DMS53 treated with DMSO at 0.1 percent for 48 hours (cell line): Measurements from ENCODE around the gene EEPD1.
"Not testable (repeated sequence)": the region's sequence is repeated elsewhere in the genome, so short reads cannot be mapped to it uniquely, and the experiment has no call there.

ENCODE experiments used
- DNase-seq: peaks from one replicate; lab custom pipeline; 2025; ENCODE audit not compliant: unreplicated experiment; lab: John Stamatoyannopoulos, UW

Gene EEPD1

DNA sequence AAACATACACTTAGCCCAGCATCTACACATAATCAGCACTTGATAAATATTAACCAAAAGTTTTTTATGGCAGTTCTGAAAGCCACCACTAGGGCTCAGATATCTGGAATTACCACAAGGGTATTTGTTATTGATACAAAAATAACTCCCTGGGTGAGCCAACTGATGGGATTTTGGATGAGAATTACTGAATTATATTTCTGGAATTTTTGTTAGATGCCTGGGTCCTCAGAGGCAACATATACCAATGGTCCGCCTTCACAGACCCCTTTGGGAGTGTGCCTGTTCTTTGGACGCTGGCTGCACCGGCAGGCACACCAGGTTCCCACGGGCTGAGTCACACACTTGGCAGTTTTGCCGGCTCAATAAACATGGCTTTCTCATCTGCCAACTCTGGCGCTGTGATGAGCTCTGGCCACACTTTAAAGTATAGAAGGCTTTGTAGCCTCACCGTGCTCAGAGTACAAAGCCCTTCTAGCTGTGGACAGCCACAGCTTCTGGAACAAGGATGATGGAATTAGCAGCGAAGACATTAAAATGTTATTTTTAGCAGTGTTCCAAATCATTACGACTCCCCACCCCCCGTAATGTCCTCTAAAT is 24.5 kb upstream of the EEPD1 start:
- peak; percentile 85 for DNase-seq

DNA sequence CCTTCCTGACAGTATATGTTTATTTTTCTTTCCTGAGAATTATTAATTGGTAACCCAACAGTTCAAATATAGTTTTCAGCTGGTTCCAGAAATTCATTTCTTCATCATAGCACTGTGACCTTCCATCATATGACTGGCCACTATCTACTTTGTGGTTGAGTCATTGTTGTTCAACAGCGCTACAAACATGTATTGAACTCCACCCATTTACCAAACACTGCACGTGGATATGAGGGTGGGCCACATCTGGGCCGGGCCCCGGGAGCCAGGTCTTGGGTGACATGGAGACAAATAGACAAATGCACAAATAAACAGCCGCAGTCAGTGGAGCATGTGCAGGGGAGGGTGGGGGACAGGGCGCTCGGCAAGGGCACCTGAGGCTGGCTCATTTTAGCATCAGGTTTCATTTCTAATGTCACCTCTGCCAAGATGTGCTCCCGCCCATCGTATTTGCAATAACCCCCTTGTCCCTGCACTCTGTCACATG is 24.0 kb upstream of the EEPD1 start:
- peak; percentile 42 for DNase-seq

DNA sequence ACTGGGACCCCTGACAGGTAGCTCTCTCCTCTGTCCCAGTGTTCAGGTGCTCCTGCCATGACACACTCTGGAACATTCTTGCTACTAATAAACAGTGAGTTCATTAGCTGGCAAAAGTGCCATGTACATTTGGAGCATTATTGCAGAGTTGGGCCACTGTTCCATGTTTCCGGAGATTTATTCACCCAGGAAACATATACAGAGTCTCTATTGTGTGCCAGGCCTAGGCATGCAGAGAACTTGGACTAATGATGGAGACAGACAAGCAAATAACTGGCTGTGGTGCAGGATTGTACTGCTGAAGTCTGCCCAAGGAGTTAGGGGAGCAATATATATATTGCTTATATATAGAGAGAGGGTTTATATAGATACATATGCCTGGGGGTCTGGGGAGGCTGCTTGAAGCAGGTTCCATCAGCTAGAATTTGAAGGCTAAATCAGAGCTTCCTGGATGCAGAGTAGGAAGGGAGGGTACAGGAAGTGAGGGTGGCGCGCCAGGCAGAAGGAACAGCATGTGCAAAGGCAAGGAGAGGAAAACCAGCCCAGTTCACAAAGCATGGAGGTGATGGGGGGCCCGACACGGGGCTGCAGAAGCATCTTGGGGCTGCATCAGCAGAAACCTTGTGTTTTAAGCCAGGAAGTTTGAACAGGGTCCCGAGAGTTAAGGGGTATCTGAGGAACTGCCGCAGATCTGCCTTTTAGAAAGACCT is 22.7 kb upstream of the EEPD1 start:
- DNase-seq, result no peak

DNA sequence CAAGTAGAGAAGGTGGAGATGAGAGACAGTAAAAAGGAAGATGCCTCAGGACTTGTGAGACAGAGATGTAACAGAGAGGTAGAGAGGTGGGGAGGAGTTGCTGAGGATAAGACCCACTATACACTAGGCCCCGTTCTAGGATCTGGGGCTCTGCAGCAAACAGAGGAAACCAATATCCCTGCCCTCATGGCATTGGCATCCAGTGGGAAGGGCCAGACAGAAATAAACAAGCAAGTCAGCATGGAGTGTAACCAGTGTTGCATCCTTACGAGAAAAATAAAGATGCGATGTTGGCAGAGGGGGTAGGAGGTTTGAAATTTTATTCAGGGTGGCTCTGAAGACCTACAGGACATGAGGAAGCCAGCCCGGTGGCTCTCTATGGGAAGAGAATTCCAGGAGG is 22.0 kb upstream of the EEPD1 start:
- no peak for DNase-seq

DNA sequence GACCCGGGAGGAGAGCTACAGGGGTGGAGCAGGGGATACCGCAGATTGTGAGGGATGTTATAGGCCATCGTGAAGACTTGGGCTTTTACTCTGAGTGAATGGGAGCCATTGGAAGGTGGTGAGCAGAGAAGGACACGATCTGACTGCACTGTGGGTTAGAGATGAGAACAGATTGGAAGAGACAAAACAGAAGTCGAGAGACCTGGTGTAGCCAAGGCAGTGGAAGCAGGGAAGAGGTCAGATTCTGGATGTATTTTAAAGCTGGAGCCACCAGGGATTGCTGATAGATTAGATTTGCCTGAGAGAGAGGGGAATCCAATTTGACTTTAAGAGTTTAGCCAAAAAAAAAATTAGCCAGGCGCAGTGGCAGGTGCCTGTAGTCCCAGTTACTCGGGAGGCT is 21.6 kb upstream of the EEPD1 start:
- no peak for DNase-seq

DNA sequence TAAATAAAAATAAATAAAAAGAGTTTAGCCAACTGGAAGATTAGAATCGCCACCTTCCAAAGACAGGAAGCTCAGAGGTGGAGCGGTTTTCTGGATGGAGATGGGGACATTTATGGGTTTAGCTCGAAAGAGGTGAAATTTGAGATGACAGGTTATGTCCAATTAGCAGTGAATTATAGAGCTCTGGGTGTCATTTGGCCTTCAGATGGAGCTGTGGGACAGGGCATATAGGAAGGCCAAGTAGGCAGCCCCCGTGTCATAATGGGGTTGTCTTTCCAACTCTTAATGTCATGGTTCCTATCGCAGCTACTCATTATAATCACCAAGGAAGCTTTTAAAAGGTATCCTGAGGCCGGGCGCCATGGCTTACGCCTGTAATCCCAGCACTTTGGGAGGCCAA is 21.0 kb upstream of the EEPD1 start:
- no peak for DNase-seq

DNA sequence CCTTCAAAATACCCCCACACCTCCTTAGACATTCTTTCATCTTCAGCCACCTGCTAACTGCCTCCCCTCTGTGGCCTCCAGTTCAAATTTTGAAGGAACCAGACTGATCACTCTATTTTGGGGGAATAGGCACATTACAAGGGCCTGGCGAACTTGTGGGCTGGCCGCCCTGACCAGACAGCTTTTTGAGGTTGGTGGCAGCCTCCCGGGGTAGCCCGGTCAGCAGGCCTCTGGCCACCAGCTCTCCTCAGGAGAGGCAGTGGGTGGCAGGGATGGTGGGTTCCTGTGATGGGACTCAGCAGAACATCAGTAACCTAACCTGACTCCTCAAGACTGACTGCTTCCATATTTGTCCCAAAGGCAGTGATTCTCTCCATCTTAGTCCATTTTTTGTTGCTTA is 17.4 kb upstream of the EEPD1 start:
- no peak for DNase-seq

DNA sequence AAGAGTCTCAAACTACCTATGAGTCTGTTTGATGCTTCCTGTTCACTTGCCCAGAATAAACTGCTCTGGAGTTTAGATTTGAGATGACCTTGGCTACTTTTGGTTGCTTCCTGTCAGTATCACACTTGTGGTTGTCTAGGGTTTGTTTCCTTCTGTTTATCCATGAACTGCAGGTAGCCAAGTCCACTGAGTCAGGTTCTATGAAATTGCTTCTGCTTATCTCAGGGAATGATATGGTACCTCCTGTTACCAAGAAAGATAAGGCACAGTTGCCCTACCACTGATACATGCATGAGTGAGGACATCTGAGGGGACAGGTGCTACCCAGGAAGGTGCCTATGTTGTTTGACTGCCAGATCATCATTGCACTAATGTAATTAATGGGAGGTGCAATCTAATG is 15.8 kb upstream of the EEPD1 start:
- no peak for DNase-seq

DNA sequence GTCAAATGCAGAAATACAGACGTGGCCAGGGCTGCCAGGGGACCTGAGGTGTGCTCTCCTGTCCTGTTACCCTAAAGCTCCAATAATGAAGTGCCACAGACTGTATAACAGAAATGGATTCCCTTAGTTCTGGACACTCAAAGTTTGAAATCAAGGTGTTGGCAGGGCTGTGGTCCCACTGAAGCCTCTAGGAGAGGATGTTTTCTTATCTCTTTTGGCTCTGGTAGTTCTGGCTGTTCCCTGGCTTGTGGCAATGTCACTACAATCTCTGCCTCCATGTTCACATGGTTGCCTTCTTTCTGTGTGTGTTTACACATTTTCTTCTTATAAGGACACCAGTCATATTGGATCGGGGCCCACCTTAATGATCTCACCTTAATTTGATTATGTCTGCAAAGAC is 15.3 kb upstream of the EEPD1 start:
- DNase-seq, result no peak

DNA sequence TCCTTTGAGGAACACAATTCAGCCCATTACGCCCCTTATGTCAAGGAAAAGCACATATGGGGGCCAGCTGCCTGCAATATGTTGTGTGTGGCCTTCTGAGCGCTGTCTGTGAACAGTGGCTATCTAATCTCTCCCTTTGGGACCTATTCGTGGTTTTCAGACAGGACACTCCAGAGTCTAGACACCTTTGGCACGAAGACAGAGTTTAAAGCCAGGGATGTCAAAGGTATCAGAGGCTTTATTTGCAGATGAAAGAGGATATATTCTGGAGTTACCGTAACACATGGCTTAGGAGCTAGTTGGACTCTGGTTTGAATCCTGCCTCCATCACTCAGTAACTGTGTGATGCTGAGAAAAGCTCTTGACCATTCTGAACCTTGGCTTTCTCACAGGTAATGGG is 14.8 kb upstream of the EEPD1 start:
- no peak for DNase-seq

DNA sequence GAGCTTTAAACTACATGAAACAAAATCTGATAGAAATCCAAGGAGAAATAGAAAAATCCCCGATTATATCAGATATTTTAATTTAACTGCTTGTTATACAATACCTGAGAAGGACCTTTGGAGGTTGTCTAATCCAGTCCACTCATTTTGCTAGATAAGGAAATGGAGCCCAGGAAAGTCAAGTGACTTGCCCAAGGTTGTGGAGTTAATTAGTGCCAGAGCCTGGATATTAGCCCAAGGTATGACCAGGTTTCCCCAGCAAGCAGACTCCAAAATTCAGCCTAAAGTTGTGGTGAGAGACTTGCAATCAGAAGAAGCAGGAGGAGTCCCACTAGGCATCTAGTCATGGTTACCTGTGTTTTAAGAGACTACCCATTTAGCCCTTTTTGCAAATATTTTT is 11.7 kb upstream of the EEPD1 start:
- no peak for DNase-seq

DNA sequence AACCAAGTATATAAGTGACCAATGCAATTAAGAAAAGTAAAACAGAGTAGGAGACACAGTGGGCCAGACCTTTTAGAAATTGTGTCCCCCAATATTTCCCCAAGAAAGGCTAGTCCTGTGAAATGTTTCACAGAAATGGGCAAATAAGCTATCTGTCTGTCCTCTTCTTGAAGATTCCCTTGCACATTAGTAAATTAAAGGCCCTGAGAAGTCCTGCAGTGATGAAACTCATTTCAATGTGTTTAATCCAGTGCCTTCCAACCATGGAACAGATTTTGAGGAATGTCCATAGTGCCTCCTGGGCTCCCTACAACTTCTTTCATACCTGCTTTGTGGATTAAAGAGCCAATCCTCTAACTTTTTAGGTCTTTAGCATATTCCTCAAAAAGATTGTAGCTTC is 11.2 kb upstream of the EEPD1 start:
- DNase-seq, result no peak

DNA sequence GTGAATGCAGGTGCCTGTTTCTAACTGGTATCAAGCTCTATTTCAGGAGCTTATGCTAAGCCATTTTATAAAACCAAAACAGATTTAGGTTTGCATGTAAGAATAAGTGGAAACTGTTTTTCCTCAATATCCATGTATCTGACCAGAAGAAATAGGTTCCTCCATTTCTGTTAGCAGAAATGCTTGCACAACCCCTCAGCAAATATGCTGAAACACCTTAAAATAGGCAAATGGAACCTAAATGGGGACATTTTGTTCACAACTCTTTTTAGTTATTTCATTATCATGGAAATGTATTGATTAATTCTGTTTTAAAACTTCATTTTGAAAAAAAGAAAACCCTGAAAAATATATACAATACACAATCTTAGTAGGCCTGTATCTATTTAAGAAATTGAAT is 8.9 kb upstream of the EEPD1 start:
- DNase-seq, result no peak

DNA sequence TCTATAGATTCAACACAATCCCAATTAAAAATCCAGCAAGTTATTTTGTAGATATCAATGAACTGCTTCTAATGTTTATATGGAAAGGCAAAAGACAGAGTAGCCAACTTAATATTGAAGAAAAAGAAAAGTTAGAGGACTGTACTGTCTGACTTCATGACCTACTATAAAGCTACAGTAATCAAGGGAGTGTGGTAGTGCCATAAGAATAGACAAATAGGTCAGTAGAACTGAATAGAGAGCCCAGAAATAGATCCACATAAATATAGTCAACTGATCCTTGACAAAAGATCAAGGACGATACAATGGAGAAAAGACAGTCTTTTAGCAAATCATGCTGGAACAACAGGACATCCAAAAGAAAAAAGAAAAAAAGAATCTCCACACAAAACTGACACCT is 7.4 kb upstream of the EEPD1 start:
- DNase-seq, result no peak

DNA sequence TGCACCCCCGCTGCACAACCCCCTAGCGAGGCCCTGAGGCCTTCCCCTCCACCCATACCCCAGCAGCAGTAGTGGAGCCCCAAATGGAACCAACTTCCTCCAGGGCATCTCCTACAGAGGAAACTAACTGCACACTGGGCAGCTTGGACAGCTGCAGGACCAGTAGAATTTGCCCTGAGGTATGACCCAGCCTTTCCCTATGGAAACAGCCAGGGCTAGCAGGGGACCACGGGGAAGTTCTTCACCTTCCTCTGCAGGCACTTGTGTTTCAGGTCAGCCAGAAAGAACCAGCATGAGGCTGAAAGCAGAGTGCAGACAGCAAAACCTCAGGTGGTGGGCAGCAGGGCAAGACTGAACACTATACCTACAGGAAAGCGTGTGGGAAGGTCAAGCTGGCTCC is 5.7 kb upstream of the EEPD1 start:
- no peak for DNase-seq

DNA sequence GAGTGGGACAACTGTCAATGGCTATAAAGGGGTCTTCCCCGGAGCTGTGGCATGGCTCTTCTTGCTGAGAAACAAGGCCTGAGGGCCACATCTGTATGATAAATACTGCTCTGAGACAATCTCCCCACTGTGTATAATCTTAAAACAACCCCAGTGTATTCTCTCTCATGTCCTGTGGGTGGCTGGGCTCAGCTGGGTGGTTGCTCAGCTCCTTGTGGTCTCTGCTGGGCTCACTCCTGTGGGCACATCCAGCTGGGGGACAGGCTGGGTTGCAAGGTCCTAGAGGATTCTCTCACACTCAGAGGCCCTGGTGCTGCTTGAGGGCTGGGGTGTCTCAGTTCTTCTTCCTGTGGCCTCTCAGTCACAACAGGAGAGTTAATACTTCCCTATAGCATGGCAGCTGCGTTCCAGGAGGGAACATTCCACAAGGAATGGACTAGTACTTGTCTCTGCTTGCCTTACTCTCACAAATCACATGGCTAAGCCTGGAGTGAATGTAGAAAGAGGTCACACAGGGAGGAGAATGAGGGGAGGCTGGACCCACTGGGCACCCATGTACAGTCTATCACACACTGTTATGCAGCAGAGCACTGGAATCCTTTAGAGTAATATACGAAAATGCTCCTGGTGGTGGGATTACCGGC is 4.5 kb upstream of the EEPD1 start:
- no peak for DNase-seq

DNA sequence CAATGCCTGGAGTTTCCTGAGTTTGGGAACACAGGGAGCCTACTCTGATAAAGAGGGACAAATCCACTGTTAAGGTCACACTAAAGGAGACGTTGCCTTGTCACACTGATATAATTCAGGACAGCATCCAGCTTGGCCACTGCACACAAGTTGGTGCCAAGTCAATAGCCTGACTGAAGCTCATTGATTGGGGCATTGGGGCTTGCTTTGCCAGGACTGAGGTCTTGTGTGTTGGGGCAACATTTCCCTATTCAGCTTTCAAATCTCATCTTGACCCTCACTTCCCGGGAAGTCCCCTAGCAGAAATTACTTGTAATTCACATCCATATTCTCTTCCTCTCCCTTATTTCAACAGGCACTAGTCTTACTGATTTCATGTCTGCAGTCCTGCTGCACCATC is 3.8 kb upstream of the EEPD1 start:
- DNase-seq, result not testable (repeated sequence)

DNA sequence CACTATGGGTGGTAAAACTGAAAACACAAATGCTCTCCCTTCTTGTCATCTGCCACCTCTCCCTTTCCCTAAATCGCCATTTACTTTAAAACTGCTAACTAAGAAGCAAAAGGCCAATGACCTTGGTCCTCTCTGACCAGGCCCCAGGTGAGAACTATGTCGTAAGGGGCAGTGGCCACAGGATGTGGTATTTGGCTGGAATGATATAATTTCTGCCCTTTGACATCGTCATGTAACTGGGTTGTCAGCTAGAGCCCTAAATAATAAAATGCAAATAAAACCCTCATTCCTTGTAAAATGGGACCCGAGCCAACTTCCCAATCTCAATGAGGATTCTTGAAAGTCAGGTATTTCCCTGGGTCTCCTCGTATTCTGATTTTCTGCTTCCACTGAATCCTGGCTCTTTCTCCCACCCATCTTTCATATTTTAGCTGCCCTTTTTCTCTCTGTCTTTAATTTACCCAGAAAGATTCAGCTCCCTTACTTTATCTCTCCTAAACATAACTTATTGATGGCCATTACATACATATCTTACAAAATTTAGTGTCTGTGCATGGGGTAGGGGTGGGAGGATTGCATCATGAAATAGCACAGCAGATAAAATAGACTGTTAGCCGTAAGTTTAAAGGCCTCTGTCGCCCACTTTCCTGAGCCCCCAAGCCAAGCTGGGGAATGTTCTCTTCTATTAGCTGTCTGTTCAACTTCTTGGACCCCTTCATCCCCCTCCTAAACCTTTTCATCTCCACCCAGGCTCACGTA is 3.2 kb upstream of the EEPD1 start:
- DNase-seq, result no peak

DNA sequence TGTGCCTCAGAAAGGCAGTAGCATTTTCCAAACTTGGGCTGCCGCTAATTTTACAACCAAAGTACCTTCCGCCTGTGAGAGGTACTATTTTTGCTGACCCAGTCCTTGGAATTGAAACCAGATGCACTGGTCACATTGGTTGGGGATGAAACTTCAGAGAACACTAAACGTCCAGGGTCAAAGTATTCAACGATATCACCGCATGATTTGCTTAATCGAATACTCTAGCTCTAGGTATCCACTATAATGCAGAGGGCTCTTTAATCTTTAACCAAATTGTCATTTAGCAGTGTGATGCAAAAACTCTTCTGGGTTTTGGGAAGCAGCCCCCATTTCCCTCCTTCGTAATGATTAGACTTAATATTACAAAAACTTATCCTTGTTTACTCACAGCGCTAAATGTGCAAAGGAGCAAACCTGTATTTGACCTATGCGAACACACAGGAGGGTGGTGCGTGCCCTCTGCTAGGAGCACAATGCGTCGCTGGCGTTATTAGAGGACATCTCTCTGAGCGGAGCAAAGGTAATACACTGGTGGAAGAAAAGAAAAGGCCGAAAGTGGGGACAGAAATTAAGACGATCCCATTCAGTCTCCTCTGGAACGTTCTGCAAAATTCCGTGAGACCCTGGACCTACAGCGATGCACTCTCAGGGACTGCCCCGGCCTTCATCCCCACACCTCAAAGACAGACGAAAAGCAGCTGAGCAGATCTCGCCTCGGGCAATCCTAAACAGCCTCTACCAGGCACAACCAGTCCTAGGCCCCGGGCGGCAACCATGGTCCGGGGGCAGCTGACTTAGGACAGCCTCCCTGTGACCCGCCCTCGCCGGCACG is 916 bp upstream of the EEPD1 start:
- no peak for DNase-seq

DNA sequence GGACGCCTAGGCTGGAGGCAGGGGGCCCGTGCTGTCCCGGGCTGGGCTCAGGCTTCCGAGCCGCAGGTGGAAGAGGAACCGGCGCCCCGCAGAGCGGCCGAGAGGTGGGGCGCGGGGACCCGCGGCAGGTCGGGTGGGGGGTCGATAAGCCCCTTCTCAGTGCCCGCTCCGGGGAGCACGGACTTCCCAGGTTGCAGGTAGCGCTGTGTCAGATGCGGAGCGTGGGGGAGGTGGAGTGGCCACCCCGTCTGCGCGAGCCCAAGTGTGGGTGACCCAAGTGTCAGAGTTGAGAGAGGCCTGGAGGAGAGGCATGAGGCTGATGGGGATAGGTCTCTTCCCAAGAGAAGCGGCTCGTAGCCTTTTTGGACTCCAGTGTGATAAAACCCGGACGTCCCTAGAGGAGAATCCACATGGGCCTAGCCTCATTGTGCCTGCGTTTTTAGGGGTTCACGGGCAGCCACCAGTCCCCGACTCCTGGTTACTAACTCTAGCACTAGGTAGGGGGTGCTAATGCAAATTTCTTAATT is 580 bp downstream of the EEPD1 start:
- DNase-seq, result no peak
